Panc1 (cell line): ENCODE data around the gene C20orf141. TPM values are rescaled to one million over a fixed set of nuclear protein-coding genes. Genes with fewer than 3 reads are reported as not detected.

ENCODE experiments used
- ATAC-seq: fragments of 200-7000 bp; cut with Tn5 transposase; 2 replicates; pipeline ENCODE4 v1.9.1; 2020; ENCODE audit warnings: mild to moderate bottlenecking, moderate library complexity
- BruUV-seq: library from RNA; stranded (reverse); fragments of 400-500 nt; replicated peaks from 2 replicates; lab custom pipeline; 2021; lab: Mats Ljungman, UMichigan
- CTCF ChIA-PET: fragments of 300-600 bp; sonication (Branson Sonifier 250); formaldehyde crosslinking; loops from one replicate; lab custom pipeline; 2022; ENCODE audit warnings: antibody characterized with exemption; lab: Charles Lee
- POLR2A ChIA-PET: fragments of 300-600 bp; sonication (Branson Sonifier 250); formaldehyde crosslinking; loops from one replicate; lab custom pipeline; 2022; ENCODE audit warnings: antibody characterized with exemption; lab: Charles Lee
- DNase-seq: peaks from one replicate; pipeline ENCODE4 v3.0.0-alpha.2; 2010; ENCODE audit warnings: low read depth, low spot score
- H3K27ac ChIP-seq: 2 replicates; pipeline ENCODE4 v1.5.1; 2011; ENCODE audit warnings: mild to moderate bottlenecking, low read length, inconsistent platforms
- H3K27me3 ChIP-seq: fragments of 200-500 bp; sonication (Bioruptor generic); 2 replicates; pipeline ENCODE4 v1.6.0; 2014; ENCODE audit warnings: low read length, inconsistent platforms; ENCODE audit not compliant: control insufficient read depth, insufficient read depth
- H3K36me3 ChIP-seq: fragments of 200-500 bp; sonication (Bioruptor generic); 2 replicates; pipeline ENCODE4 v1.5.1; 2014; ENCODE audit warnings: inconsistent platforms, mild to moderate bottlenecking, low read length, moderate library complexity; ENCODE audit not compliant: control insufficient read depth, insufficient read depth
- H3K4me1 ChIP-seq: 2 replicates; pipeline ENCODE4 v1.5.1; 2011; ENCODE audit warnings: inconsistent platforms, mild to moderate bottlenecking, low read length, moderate library complexity; ENCODE audit not compliant: control insufficient read depth, insufficient read depth
- H3K4me3 ChIP-seq, 2 experiments: 2 replicates each; pipeline ENCODE4 v1.5.1; 2011 to 2012; ENCODE audit warnings: low read depth in 2 of 2, low read length in 2 of 2, mild to moderate bottlenecking in 2 of 2, inconsistent platforms in 1 of 2, moderate library complexity in 1 of 2
- H3K9me3 ChIP-seq: fragments of 200-500 bp; sonication (Bioruptor generic); 2 replicates; pipeline ENCODE4 v1.5.1; 2014; ENCODE audit warnings: low read depth, mild to moderate bottlenecking, inconsistent platforms, low read length, moderate library complexity; ENCODE audit not compliant: control insufficient read depth, insufficient read depth
- POLR2AphosphoS5 ChIP-seq: IDR thresholded peaks from 2 replicates; pipeline ENCODE4 v1.6.1; 2012; ENCODE audit warnings: mild to moderate bottlenecking, low read depth, low read length, moderate library complexity
- SIN3A ChIP-seq: IDR thresholded peaks from 2 replicates; pipeline ENCODE4 v1.6.1; 2012; ENCODE audit warnings: low read depth, mild to moderate bottlenecking, low read length, moderate library complexity, borderline replicate concordance; ENCODE audit not compliant: insufficient read depth
- TCF7L2 ChIP-seq: IDR thresholded peaks from 2 replicates; pipeline ENCODE4 v1.6.1; 2011; ENCODE audit warnings: mild to moderate bottlenecking, low read depth, low read length, inconsistent platforms
- in situ Hi-C: cut with HindIII; loops from 2 replicates; pipeline ENCODE4 v1.10.0; 2016; ENCODE audit warnings: low sequenced_read_pairs, low pct_unique_long_range_greater_than_20kb
- intact Hi-C: fragments of 100-400 bp; cut with micrococcal nuclease; formaldehyde crosslinking; loops from one replicate; pipeline ENCODE4 v1.10.0; 2022; ENCODE audit not compliant: unreplicated experiment
- total RNA-seq: library from RNA; stranded (reverse); gene quantifications from one replicate; pipeline ENCODE4 v1.2.1, GENCODE V29; 2021; ENCODE audit not compliant: unreplicated experiment
- TF ChIP-seq, protein P1 (sequence below): fragments of 450-650 bp; IDR thresholded peaks from 2 replicates; pipeline ENCODE4 v1.5.1; 2017; ENCODE audit warnings: mild to moderate bottlenecking
- TF ChIP-seq, protein P2 (sequence below), 2 experiments: IDR thresholded peaks; 2 replicates each; pipeline ENCODE4 v1.6.1; 2011 to 2012; ENCODE audit warnings: low read depth in 2 of 2, control low read depth in 1 of 2, low read length in 1 of 2, mild to moderate bottlenecking in 1 of 2, moderate library complexity in 1 of 2; ENCODE audit not compliant: insufficient read depth in 1 of 2

C20orf141 gene
- total RNA-seq, 1 experiment from 2014 or later: not detected

GRCh38 chr20:2798814-2799213 lies 16.0 kb upstream of the C20orf141 start:
- DNase-seq (no peak), ATAC-seq (0 out of 2 replicates have a peak, but pooled peaks have one; percentile 32)
- Histone ChIP-seq H3K36me3 (no peaks in the 10 kb centered on the region), H3K4me3 (no peak overlapping the region), H3K4me1 (no peaks in the 10 kb centered on the region; the same call in 1 of the 2 replicates), H3K9me3 (no peaks in the 10 kb centered on the region), H3K27me3 (peaks cover 16% of the 10 kb centered on the region; the same call in 1 of the 2 replicates), H3K27ac (no peak overlapping the region)
- CTCF ChIA-PET: no interaction called here
- intact Hi-C loops (no loop called here), in situ Hi-C loops (no loop called here)
- no TSS peak for BruUV-seq
- POLR2A ChIA-PET: no interaction called here
- TF ChIP-seq POLR2AphosphoS5: no peak
- TF ChIP-seq TCF7L2: 0 out of 2 replicates have a peak, but pooled peaks have one; percentile 11
- TF ChIP-seq SIN3A: no peak
- TF ChIP-seq, protein P1, sequence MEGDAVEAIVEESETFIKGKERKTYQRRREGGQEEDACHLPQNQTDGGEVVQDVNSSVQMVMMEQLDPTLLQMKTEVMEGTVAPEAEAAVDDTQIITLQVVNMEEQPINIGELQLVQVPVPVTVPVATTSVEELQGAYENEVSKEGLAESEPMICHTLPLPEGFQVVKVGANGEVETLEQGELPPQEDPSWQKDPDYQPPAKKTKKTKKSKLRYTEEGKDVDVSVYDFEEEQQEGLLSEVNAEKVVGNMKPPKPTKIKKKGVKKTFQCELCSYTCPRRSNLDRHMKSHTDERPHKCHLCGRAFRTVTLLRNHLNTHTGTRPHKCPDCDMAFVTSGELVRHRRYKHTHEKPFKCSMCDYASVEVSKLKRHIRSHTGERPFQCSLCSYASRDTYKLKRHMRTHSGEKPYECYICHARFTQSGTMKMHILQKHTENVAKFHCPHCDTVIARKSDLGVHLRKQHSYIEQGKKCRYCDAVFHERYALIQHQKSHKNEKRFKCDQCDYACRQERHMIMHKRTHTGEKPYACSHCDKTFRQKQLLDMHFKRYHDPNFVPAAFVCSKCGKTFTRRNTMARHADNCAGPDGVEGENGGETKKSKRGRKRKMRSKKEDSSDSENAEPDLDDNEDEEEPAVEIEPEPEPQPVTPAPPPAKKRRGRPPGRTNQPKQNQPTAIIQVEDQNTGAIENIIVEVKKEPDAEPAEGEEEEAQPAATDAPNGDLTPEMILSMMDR: no peak

DNA sequence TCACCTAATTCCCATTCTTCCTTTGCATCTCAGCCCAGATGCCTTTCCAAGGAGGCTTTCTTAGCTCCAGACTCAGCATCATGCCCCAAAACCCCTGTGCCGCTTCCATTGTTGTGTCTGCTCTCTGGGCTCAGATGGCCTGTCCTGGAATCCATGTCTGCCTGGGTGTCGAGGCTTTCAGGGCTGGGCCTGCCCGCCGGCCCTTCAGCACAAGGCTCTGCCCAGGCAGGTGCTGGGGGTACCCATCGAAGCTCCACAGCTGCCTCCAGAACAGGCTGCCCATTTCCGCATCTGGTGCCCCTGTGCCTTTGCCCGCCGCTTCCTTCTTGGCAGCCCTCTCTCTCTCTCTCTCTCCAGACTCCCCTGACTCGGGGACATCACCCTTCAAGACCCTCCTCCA lies 15.5 kb upstream of the C20orf141 start:
- no TSS peak for BruUV-seq
- DNase-seq: no peak
- H3K4me3 ChIP-seq: no peak overlapping the region; a peak in 1 of 4 replicates
- no peak for TF ChIP-seq POLR2AphosphoS5
- no peak for TF ChIP-seq TCF7L2
- TF ChIP-seq, protein P2, sequence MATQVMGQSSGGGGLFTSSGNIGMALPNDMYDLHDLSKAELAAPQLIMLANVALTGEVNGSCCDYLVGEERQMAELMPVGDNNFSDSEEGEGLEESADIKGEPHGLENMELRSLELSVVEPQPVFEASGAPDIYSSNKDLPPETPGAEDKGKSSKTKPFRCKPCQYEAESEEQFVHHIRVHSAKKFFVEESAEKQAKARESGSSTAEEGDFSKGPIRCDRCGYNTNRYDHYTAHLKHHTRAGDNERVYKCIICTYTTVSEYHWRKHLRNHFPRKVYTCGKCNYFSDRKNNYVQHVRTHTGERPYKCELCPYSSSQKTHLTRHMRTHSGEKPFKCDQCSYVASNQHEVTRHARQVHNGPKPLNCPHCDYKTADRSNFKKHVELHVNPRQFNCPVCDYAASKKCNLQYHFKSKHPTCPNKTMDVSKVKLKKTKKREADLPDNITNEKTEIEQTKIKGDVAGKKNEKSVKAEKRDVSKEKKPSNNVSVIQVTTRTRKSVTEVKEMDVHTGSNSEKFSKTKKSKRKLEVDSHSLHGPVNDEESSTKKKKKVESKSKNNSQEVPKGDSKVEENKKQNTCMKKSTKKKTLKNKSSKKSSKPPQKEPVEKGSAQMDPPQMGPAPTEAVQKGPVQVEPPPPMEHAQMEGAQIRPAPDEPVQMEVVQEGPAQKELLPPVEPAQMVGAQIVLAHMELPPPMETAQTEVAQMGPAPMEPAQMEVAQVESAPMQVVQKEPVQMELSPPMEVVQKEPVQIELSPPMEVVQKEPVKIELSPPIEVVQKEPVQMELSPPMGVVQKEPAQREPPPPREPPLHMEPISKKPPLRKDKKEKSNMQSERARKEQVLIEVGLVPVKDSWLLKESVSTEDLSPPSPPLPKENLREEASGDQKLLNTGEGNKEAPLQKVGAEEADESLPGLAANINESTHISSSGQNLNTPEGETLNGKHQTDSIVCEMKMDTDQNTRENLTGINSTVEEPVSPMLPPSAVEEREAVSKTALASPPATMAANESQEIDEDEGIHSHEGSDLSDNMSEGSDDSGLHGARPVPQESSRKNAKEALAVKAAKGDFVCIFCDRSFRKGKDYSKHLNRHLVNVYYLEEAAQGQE (IDR thresholded peaks at IDR 0.05; ENCODE audit: insufficient read depth in 1 of 2, low read depth in 2 of 2, low read length in 1 of 2): no peak
- TF ChIP-seq, protein P1: no peak
- TF ChIP-seq SIN3A: no peak
- no peaks in the 10 kb centered on the region for H3K36me3 ChIP-seq
- POLR2A ChIA-PET: no interaction called here
- CTCF ChIA-PET: no interaction called here
- in situ Hi-C loops: no loop called here
- H3K27ac ChIP-seq: no peak overlapping the region
- no peaks in the 10 kb centered on the region; the same call in 1 of the 2 replicates for H3K4me1 ChIP-seq
- 0 out of 2 replicates have a peak, but pooled peaks have one; percentile 11 for ATAC-seq
- no peaks in the 10 kb centered on the region for H3K9me3 ChIP-seq
- H3K27me3 ChIP-seq: peaks cover 15% of the 10 kb centered on the region; the same call in 1 of the 2 replicates
- intact Hi-C loops: no loop called here
